ENCODE data around the gene CRYBG3. TPM values are rescaled to one million over a fixed set of nuclear protein-coding genes. Genes with fewer than 3 reads are reported as not detected.

The CRYBG3 gene
- total RNA-seq, 1 experiment from 2014 or later = 5.9 TPM

DNA sequence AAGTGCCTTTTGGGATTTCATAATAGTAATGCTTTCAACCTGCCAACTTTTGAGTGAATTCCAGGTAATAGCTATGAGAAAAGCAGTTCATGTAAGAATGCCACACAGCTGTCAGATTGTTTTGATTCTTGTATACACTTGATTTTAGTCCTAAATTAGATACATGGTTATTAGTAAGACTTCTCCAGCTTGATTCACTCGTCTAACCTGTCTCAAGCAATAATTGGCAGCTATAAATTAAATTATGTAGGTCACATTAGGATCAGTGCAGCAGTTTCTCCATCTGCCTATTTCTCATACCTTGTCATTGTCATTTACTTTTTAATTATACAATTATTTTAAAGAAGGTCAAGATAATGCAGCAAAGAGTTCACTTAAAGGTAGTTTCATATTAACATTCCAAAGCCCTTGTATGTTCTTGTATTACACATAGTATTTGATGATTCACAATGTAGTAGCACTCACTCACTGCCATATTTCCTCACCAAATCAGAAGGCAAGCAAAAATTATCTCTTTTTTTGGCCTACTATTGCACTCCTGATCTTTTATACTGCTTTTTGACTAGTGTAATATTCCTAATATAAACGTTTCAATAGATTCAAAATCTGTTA lies 10.9 kb upstream of the CRYBG3 start:
- no peaks in the 10 kb centered on the region for H4K20me1 ChIP-seq (ENCODE audit: control insufficient read depth, insufficient read depth, insufficient read length)
- TF ChIP-seq, protein P1, sequence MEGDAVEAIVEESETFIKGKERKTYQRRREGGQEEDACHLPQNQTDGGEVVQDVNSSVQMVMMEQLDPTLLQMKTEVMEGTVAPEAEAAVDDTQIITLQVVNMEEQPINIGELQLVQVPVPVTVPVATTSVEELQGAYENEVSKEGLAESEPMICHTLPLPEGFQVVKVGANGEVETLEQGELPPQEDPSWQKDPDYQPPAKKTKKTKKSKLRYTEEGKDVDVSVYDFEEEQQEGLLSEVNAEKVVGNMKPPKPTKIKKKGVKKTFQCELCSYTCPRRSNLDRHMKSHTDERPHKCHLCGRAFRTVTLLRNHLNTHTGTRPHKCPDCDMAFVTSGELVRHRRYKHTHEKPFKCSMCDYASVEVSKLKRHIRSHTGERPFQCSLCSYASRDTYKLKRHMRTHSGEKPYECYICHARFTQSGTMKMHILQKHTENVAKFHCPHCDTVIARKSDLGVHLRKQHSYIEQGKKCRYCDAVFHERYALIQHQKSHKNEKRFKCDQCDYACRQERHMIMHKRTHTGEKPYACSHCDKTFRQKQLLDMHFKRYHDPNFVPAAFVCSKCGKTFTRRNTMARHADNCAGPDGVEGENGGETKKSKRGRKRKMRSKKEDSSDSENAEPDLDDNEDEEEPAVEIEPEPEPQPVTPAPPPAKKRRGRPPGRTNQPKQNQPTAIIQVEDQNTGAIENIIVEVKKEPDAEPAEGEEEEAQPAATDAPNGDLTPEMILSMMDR (conservative IDR thresholded peaks at IDR 0.05) = no peak
- H3K4ac ChIP-seq (ENCODE audit: low read depth, low read length) = no peak overlapping the region
- no peak overlapping the region for H4K8ac ChIP-seq (replicated peaks; ENCODE audit: insufficient read length, low read depth, low read length)
- H2BK5ac ChIP-seq (ENCODE audit: insufficient read length, low read length) = no peak overlapping the region
- no peak overlapping the region for H3K18ac ChIP-seq (ENCODE audit: insufficient read length, low read depth, low read length)
- no CpG with 5 or more reads among the region's 2 CpGs for WGBS (ENCODE audit: extremely low coverage, insufficient read length, low lambda C conversion rate)
- H4K5ac ChIP-seq (ENCODE audit: insufficient read length, low read depth, low read length) = no peak overlapping the region
- no peak overlapping the region for H3T11ph ChIP-seq (ENCODE audit: low read length)
- no peak overlapping the region for H3K14ac ChIP-seq (ENCODE audit: insufficient read depth, low read length)
- H4K91ac ChIP-seq (ENCODE audit: insufficient read length, low read depth, low read length) = no peak overlapping the region
- H2AFZ ChIP-seq (ENCODE audit: low read length) = no peak overlapping the region
- no peak overlapping the region for H3K27ac Mint-ChIP-seq
- no peak for DNase-seq
- no peak overlapping the region for H3K9ac ChIP-seq (ENCODE audit: extremely low read depth, insufficient read length, low read length)
- H2AK5ac ChIP-seq (ENCODE audit: insufficient read length, low read length) = no peak overlapping the region
- no peaks in the 10 kb centered on the region for H3K27me3 ChIP-seq (ENCODE audit: insufficient read depth, low read length)
- no peak overlapping the region for H3K27ac ChIP-seq (ENCODE audit: insufficient read length, low read depth, low read length)
- H2BK15ac ChIP-seq (ENCODE audit: low read depth, low read length) = no peak overlapping the region
- no peaks in the 10 kb centered on the region for H3K79me2 ChIP-seq (ENCODE audit: insufficient read depth, low read length)
- no peak overlapping the region for H3K56ac ChIP-seq (ENCODE audit: insufficient read length, low read depth, low read length)
- H3K79me1 ChIP-seq (ENCODE audit: insufficient read depth, low read depth, low read length, poor library complexity, severe bottlenecking) = no peaks in the 10 kb centered on the region
- H3K4me2 ChIP-seq (ENCODE audit: insufficient read depth, insufficient read length, low read length) = no peak overlapping the region
- H2BK20ac ChIP-seq (ENCODE audit: low read depth, low read length, poor library complexity, severe bottlenecking) = no peak overlapping the region
- no peaks in the 10 kb centered on the region for H3K23me2 ChIP-seq (ENCODE audit: insufficient read length, low read depth, low read length, poor library complexity, severe bottlenecking)
- H3K27me3 Mint-ChIP-seq (ENCODE audit: low read depth) = no peaks in the 10 kb centered on the region
- H3K23ac ChIP-seq (ENCODE audit: insufficient read length, low read depth, low read length) = no peak overlapping the region
- no peak overlapping the region for H3K4me3 Mint-ChIP-seq
- H2BK120ac ChIP-seq (ENCODE audit: low read depth, low read length, poor library complexity, severe bottlenecking) = no peak overlapping the region
- H3K4me1 Mint-ChIP-seq = no peaks in the 10 kb centered on the region
- no peaks in the 10 kb centered on the region for H3K9me3 Mint-ChIP-seq
- no peak overlapping the region for H2BK12ac ChIP-seq (ENCODE audit: insufficient read length, low read depth, low read length)
- no peaks in the 10 kb centered on the region for H3K9me3 ChIP-seq (ENCODE audit: control insufficient read depth, low read depth, low read length)
- H3K4me1 ChIP-seq (ENCODE audit: insufficient read depth, low read length) = no peaks in the 10 kb centered on the region
- no peaks in the 10 kb centered on the region for H3K36me3 Mint-ChIP-seq (ENCODE audit: insufficient read depth in 1 of 3, low read depth in 3 of 3)

Measured in H9 (cell line).